HCT116 (cell line): Measurements from ENCODE around the gene TNS3. TPM values are rescaled to one million over a fixed set of nuclear protein-coding genes. Genes with fewer than 3 reads are reported as not detected.

Experiments used
- ATAC-seq: fragments of 200-7000 bp; cut with Tn5 transposase; 2 replicates; pipeline ENCODE4 v1.9.1; 2020; ENCODE audit warnings: mild to moderate bottlenecking, moderate library complexity
- BruUV-seq: library from RNA; stranded (reverse); fragments of 400-500 nt; replicated peaks from 2 replicates; lab custom pipeline; 2021; lab: Mats Ljungman, UMichigan
- CTCF ChIA-PET: fragments of 300-600 bp; sonication (Branson Sonifier 250); formaldehyde crosslinking; loops from one replicate; lab custom pipeline; 2021; ENCODE audit warnings: antibody characterized with exemption; lab: Charles Lee
- POLR2A ChIA-PET: fragments of 300-600, 350-600 bp; sonication (Branson Sonifier 250); formaldehyde crosslinking; loops from one replicate; lab custom pipeline; 2021; ENCODE audit warnings: antibody characterized with exemption; lab: Charles Lee
- RAD21 ChIA-PET, 2 experiments: fragments of 300-600 bp; sonication (Branson Sonifier 250); formaldehyde crosslinking; loops; one replicate each; lab custom pipeline; 2023; ENCODE audit warnings: low total read pairs in 2 of 2; ENCODE audit not compliant: uncharacterized antibody in 2 of 2, unreplicated experiment in 2 of 2, low non-redundant PET in 1 of 2; lab: Charles Lee
- DNase-seq: peaks from one replicate; pipeline ENCODE4 v3.0.0-alpha.2; 2010; ENCODE audit warnings: low read depth, low spot score
- H2AFZ ChIP-seq: fragments of 200-600 bp; shearing (Covaris generic), sonication (generic); 2 replicates; pipeline ENCODE4 v1.6.1; 2017; ENCODE audit warnings: low read depth, mixed run types, mixed read lengths, antibody characterized with exemption, low read length; ENCODE audit not compliant: poor library complexity, severe bottlenecking
- H3K27ac ChIP-seq: 2 replicates; pipeline ENCODE4 v1.5.1; 2012; ENCODE audit warnings: low read depth, low read length
- H3K27me3 ChIP-seq: fragments of 200-600 bp; sonication (generic); 2 replicates; pipeline ENCODE4 v1.6.1; 2016; ENCODE audit warnings: mixed run types, low read length, mixed read lengths; ENCODE audit not compliant: insufficient read depth
- H3K36me3 ChIP-seq, 2 experiments: fragments of 200-500 bp in 1 of 2; fragments of 200-600 bp in 1 of 2; sonication (Bioruptor generic) in 1 of 2; sonication (generic) in 1 of 2; 2 replicates each; pipeline versions ENCODE4 v1.5.1 to v1.6.1; 2014 to 2016; ENCODE audit warnings: low read length in 2 of 2, inconsistent platforms in 1 of 2, mixed read lengths in 1 of 2, mixed run types in 1 of 2; ENCODE audit not compliant: insufficient read depth in 2 of 2, control insufficient read depth in 1 of 2
- H3K4me1 ChIP-seq, 2 experiments: fragments of 200-600 bp in 1 of 2; sonication (generic) in 1 of 2; 2 replicates each; pipeline versions ENCODE4 v1.5.1 to v1.6.1; 2012 to 2017; ENCODE audit warnings: low read length in 2 of 2, inconsistent platforms in 1 of 2, mild to moderate bottlenecking in 1 of 2, mixed read lengths in 1 of 2, mixed run types in 1 of 2, moderate library complexity in 1 of 2; ENCODE audit not compliant: insufficient read depth in 2 of 2, control insufficient read depth in 1 of 2
- H3K4me2 ChIP-seq: fragments of 200-600 bp; sonication (generic); 2 replicates; pipeline ENCODE4 v1.6.1; 2017; ENCODE audit warnings: mixed run types, low read length, mixed read lengths
- H3K4me3 ChIP-seq, 2 experiments: fragments of 200-600 bp in 1 of 2; sonication (generic) in 1 of 2; replicated peaks in 1 of 2; 2 replicates each; pipeline ENCODE4 v1.5.1; 2011 to 2016; ENCODE audit warnings: low read length in 2 of 2, control low read depth in 1 of 2, low read depth in 1 of 2, mild to moderate bottlenecking in 1 of 2, mixed read lengths in 1 of 2, mixed run types in 1 of 2
- H3K79me2 ChIP-seq: fragments of 200-600 bp; sonication (generic); 2 replicates; pipeline ENCODE4 v1.6.1; 2017; ENCODE audit warnings: mild to moderate bottlenecking, mixed run types, low read length, moderate library complexity, mixed read lengths; ENCODE audit not compliant: insufficient read depth
- H3K9ac ChIP-seq: fragments of 200-600 bp; sonication (generic); 2 replicates; pipeline ENCODE4 v1.6.1; 2016; ENCODE audit warnings: low read length, mixed read lengths
- H3K9me2 ChIP-seq: fragments of 200-600 bp; sonication (generic), shearing (Covaris generic); 2 replicates; pipeline ENCODE4 v1.6.1; 2017; ENCODE audit warnings: mixed run types, mild to moderate bottlenecking, moderate library complexity; ENCODE audit not compliant: insufficient read depth
- H3K9me3 ChIP-seq, 2 experiments: fragments of 200-500 bp in 1 of 2; fragments of 200-600 bp in 1 of 2; sonication (Bioruptor generic) in 1 of 2; sonication (generic) in 1 of 2; 2 replicates each; pipeline ENCODE4 v1.6.1; 2014 to 2017; ENCODE audit warnings: low read length in 2 of 2, mixed read lengths in 2 of 2, inconsistent platforms in 1 of 2, low read depth in 1 of 2, mild to moderate bottlenecking in 1 of 2, mixed run types in 1 of 2, moderate library complexity in 1 of 2; ENCODE audit not compliant: control insufficient read depth in 1 of 2, insufficient read depth in 1 of 2
- H4K20me1 ChIP-seq: fragments of 200-600 bp; sonication (generic), shearing (Covaris generic); 2 replicates; pipeline ENCODE4 v1.6.1; 2017; ENCODE audit warnings: mixed run types, mild to moderate bottlenecking, moderate library complexity; ENCODE audit not compliant: insufficient read depth
- CBX3 ChIP-seq: IDR thresholded peaks from 2 replicates; pipeline ENCODE4 v1.6.1; 2012; ENCODE audit warnings: low read depth
- EGR1 ChIP-seq: IDR thresholded peaks from 2 replicates; pipeline ENCODE4 v1.6.1; 2012; ENCODE audit warnings: low read depth
- ELF1 ChIP-seq: IDR thresholded peaks from 2 replicates; pipeline ENCODE4 v1.6.1; 2012; ENCODE audit warnings: low read depth, borderline replicate concordance
- EZH2 ChIP-seq: fragments of 200-600 bp; sonication (generic); IDR thresholded peaks from 2 replicates; pipeline ENCODE4 v1.6.1; 2017; ENCODE audit warnings: antibody characterized with exemption, mixed run types
- FOSL1 ChIP-seq: IDR thresholded peaks from 2 replicates; pipeline ENCODE4 v1.6.1; 2012; ENCODE audit warnings: low read depth
- RAD21 ChIP-seq: IDR thresholded peaks from 2 replicates; pipeline ENCODE4 v1.6.1; 2012; ENCODE audit warnings: low read depth, mild to moderate bottlenecking
- SIN3A ChIP-seq: IDR thresholded peaks from 2 replicates; pipeline ENCODE4 v1.6.1; 2012; ENCODE audit warnings: low read depth
- SP1 ChIP-seq: IDR thresholded peaks from 2 replicates; pipeline ENCODE4 v1.6.1; 2012; ENCODE audit warnings: low read depth
- SRF ChIP-seq: IDR thresholded peaks from 2 replicates; pipeline ENCODE4 v1.6.1; 2012; ENCODE audit warnings: low read depth
- ZFX ChIP-seq: fragments of 450-650 bp; IDR thresholded peaks from 2 replicates; pipeline ENCODE4 v1.6.1; 2017
- intact Hi-C: fragments of 100-400 bp; cut with micrococcal nuclease; formaldehyde crosslinking; loops from 2 replicates; pipeline ENCODE4 v1.10.0; 2022
- total RNA-seq: library from RNA; stranded (reverse); gene quantifications from one replicate; pipeline ENCODE4 v1.2.1, GENCODE V29; 2021; ENCODE audit not compliant: unreplicated experiment
- TF ChIP-seq, protein P1 (sequence below): IDR thresholded peaks from 2 replicates; pipeline ENCODE4 v1.6.1; 2012
- TF ChIP-seq, protein P2 (sequence below): IDR thresholded peaks from 2 replicates; pipeline ENCODE4 v1.6.1; 2012
- TF ChIP-seq, protein P3 (sequence below), 3 experiments: fragments of 200-600 bp in 1 of 3; sonication (generic) in 1 of 3; IDR thresholded peaks in 2 of 3; conservative IDR thresholded peaks in 1 of 3; 2 replicates each; pipeline ENCODE4 v1.5.1; 2012 to 2017; ENCODE audit warnings: low read depth in 2 of 3, low read length in 2 of 3, antibody characterized with exemption in 1 of 3, borderline replicate concordance in 1 of 3, control low read depth in 1 of 3, mild to moderate bottlenecking in 1 of 3, mixed read lengths in 1 of 3, mixed run types in 1 of 3, moderate library complexity in 1 of 3; ENCODE audit not compliant: insufficient read depth in 1 of 3
- TF ChIP-seq, protein P4 (sequence below): IDR thresholded peaks from 2 replicates; pipeline ENCODE4 v1.6.1; 2011; ENCODE audit warnings: mild to moderate bottlenecking, low read length, moderate library complexity; ENCODE audit not compliant: insufficient replicate concordance; ENCODE audit errors: extremely low read depth

TNS3 gene
- total RNA-seq, 1 experiment from 2014 or later, result 9.1 TPM

DNA sequence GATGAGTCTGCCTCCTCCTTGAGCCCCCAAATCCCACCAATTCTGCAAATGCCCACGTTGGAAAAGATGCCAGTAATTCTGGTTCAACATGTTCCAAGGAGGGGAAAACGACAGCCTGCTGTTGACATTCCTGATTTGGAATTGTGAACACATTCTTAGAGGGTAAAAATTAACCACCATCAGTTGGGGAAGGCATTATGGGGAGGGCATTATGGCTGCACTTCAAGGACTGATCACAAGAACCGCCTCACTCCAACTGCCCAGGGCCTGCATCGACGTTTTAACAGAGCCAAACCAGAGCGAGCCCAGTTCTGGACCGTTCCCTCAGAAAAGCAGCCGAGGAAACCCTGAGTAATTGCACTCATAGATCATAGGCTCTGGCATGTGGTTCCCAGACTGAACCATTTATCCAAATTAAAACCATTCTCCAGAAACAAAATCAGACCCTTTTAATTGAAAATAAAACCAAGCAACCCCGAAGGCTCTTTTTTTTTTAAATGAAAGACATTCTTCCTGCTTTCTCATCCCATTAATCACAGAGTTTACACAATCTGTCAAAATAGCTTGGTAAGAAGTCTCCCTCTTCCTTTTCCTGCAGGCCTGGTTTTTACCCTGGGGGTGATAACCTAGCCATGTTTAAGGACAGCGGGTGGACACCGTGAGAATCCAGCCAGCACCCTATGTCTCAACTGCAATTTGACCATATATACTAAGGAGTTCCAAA is 8.0 kb downstream of the TNS3 start:
- Histone ChIP-seq H2AFZ (no peak overlapping the region), H3K4me3 (no peak overlapping the region), H3K79me2 (no peaks in the 10 kb centered on the region), H3K27me3 (no peaks in the 10 kb centered on the region), H3K4me1 (peaks cover 54 to 55% of the 10 kb centered on the region in 2 experiments), H3K9ac (no peak overlapping the region), H3K9me2 (no peaks in the 10 kb centered on the region), H3K27ac (no peak overlapping the region), H3K9me3 (no peaks in the 10 kb centered on the region), H3K4me2 (no peak overlapping the region), H3K36me3 (no peaks in the 10 kb centered on the region), H4K20me1 (no peaks in the 10 kb centered on the region)
- TF ChIP-seq EGR1, result no peak
- TF ChIP-seq SRF, result no peak
- TF ChIP-seq, protein P1, sequence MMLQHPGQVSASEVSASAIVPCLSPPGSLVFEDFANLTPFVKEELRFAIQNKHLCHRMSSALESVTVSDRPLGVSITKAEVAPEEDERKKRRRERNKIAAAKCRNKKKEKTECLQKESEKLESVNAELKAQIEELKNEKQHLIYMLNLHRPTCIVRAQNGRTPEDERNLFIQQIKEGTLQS, result no peak
- DNase-seq (no peak), ATAC-seq (no peak)
- POLR2A ChIA-PET, result no interaction called here
- intact Hi-C loops, result no loop called here
- RAD21 ChIA-PET, result no interaction called here
- no TSS peak for BruUV-seq
- CTCF ChIA-PET, result interaction anchor here (1.0 kb wide), 1 partner anchor 139 kb away, joined by 3 read pairs; no protein-coding TSS in a partner anchor

DNA sequence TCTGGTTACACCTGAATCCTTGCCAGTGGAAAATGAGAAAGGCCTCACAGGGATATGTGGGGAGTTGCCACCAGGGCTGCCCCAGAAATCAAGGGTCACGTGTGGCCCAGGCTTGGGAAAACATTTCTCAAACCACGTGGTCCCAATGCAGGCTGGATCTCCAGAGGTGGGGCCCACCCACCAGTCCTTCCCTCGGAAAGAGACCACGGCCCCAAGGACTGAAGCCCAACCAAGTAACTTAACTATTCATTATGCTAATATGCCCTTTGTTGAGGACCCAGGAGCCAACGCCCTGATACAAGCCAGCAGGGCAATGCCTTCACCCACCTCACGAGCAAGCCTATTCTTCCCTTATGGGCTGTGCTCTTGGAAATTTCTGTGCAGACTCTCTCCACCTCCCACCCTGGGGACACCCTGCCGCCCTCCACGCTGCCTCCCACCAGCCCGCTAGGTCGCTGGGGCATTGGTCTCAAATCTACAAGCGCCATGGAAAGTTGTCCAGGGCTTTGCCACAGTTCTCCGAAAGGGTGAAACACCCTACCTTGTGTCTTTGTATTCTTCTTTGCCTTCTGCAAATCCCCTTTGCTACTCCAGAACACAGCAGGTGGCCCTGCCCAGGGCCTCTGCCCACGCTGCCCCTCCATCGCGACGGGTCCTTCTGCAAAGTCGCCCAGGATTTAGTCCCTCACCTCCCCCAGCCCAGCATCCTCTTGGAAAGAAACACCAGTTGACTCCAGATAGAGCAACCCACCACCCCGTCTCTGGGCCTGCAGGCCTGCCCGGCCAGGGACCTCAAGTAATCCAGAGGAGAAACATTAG is 8.8 kb downstream of the TNS3 start:
- CTCF ChIA-PET, result no interaction called here
- H3K79me2 ChIP-seq, result no peaks in the 10 kb centered on the region
- H3K9me3 ChIP-seq, result no peaks in the 10 kb centered on the region
- H3K4me1 ChIP-seq, result peaks cover 54 to 55% of the 10 kb centered on the region in 2 experiments
- no peak overlapping the region for H3K9ac ChIP-seq
- BruUV-seq, result no TSS peak
- H3K27me3 ChIP-seq, result no peaks in the 10 kb centered on the region
- no peaks in the 10 kb centered on the region for H3K36me3 ChIP-seq
- POLR2A ChIA-PET, result no interaction called here
- RAD21 ChIA-PET, result no interaction called here
- H4K20me1 ChIP-seq, result no peaks in the 10 kb centered on the region
- H3K4me3 ChIP-seq, result no peak overlapping the region
- H3K4me2 ChIP-seq, result no peak overlapping the region
- ATAC-seq (no peak), DNase-seq (no peak)
- no peak overlapping the region for H2AFZ ChIP-seq
- no peaks in the 10 kb centered on the region for H3K9me2 ChIP-seq
- H3K27ac ChIP-seq, result no peak overlapping the region
- intact Hi-C loops, result no loop called here
- TF ChIP-seq CBX3 (no peak), EGR1 (no peak), FOSL1 (no peak), ZFX (no peak), SIN3A (no peak), SP1 (no peak), EZH2 (no peak), ELF1 (no peak), RAD21 (no peak)
- TF ChIP-seq, protein P2, sequence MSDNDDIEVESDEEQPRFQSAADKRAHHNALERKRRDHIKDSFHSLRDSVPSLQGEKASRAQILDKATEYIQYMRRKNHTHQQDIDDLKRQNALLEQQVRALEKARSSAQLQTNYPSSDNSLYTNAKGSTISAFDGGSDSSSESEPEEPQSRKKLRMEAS, result no peak
- TF ChIP-seq, protein P3, sequence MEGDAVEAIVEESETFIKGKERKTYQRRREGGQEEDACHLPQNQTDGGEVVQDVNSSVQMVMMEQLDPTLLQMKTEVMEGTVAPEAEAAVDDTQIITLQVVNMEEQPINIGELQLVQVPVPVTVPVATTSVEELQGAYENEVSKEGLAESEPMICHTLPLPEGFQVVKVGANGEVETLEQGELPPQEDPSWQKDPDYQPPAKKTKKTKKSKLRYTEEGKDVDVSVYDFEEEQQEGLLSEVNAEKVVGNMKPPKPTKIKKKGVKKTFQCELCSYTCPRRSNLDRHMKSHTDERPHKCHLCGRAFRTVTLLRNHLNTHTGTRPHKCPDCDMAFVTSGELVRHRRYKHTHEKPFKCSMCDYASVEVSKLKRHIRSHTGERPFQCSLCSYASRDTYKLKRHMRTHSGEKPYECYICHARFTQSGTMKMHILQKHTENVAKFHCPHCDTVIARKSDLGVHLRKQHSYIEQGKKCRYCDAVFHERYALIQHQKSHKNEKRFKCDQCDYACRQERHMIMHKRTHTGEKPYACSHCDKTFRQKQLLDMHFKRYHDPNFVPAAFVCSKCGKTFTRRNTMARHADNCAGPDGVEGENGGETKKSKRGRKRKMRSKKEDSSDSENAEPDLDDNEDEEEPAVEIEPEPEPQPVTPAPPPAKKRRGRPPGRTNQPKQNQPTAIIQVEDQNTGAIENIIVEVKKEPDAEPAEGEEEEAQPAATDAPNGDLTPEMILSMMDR (IDR thresholded peaks at IDR 0.05 in 2 of 3, conservative IDR thresholded peaks at IDR 0.05 in 1 of 3; ENCODE audit: borderline replicate concordance in 1 of 3, insufficient read depth in 1 of 3, low read depth in 2 of 3, low read length in 2 of 3), result no peak
- TF ChIP-seq, protein P1, result no peak
- TF ChIP-seq, protein P4, sequence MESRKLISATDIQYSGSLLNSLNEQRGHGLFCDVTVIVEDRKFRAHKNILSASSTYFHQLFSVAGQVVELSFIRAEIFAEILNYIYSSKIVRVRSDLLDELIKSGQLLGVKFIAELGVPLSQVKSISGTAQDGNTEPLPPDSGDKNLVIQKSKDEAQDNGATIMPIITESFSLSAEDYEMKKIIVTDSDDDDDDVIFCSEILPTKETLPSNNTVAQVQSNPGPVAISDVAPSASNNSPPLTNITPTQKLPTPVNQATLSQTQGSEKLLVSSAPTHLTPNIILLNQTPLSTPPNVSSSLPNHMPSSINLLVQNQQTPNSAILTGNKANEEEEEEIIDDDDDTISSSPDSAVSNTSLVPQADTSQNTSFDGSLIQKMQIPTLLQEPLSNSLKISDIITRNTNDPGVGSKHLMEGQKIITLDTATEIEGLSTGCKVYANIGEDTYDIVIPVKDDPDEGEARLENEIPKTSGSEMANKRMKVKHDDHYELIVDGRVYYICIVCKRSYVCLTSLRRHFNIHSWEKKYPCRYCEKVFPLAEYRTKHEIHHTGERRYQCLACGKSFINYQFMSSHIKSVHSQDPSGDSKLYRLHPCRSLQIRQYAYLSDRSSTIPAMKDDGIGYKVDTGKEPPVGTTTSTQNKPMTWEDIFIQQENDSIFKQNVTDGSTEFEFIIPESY, result no peak
